GM13977 (cell line): ENCODE measurements around the gene SLC13A1.

Source experiments
- DNase-seq: peaks from one replicate; pipeline ENCODE4 v3.0.0; 2012; ENCODE audit warnings: low spot score
- in situ Hi-C: fragments of 300-500 bp; cut with MboI; formaldehyde crosslinking; loops from one replicate; pipeline ENCODE4 v1.12.0; 2022; ENCODE audit warnings: low sequenced_read_pairs, low pct_unique_long_range_greater_than_20kb, mixed read lengths, inconsistent platforms; ENCODE audit not compliant: unreplicated experiment
- TF ChIP-seq, protein P1 (sequence below): IDR thresholded peaks from 2 replicates; pipeline ENCODE4 v1.5.1; 2012; ENCODE audit warnings: mild to moderate bottlenecking, control low read depth; ENCODE audit not compliant: insufficient read depth; ENCODE audit errors: extremely low read depth, missing control alignments

SLC13A1 gene

DNA sequence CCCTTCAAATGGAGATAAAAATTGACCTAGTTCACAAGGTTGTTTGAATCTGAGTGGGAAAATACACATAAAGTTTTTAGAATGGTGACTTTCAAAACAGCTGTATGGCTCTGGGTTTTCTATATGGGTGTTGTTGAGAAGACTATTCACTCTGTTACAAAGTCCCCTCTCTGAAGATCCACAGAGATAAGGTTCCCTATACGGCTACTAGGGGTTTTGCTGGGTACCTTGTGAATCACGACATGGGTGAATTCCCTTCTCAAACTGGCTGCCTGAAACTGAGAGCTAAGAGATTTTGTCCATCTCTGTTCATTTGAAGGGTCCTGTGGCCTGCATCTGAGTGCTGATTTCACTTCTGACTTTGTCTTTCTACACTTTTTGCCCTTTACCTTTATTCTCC, 11.8 kb upstream of the SLC13A1 start:
- in situ Hi-C loops: no loop called here
- TF ChIP-seq, protein P1, sequence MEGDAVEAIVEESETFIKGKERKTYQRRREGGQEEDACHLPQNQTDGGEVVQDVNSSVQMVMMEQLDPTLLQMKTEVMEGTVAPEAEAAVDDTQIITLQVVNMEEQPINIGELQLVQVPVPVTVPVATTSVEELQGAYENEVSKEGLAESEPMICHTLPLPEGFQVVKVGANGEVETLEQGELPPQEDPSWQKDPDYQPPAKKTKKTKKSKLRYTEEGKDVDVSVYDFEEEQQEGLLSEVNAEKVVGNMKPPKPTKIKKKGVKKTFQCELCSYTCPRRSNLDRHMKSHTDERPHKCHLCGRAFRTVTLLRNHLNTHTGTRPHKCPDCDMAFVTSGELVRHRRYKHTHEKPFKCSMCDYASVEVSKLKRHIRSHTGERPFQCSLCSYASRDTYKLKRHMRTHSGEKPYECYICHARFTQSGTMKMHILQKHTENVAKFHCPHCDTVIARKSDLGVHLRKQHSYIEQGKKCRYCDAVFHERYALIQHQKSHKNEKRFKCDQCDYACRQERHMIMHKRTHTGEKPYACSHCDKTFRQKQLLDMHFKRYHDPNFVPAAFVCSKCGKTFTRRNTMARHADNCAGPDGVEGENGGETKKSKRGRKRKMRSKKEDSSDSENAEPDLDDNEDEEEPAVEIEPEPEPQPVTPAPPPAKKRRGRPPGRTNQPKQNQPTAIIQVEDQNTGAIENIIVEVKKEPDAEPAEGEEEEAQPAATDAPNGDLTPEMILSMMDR: no peak
- DNase-seq: no peak

DNA sequence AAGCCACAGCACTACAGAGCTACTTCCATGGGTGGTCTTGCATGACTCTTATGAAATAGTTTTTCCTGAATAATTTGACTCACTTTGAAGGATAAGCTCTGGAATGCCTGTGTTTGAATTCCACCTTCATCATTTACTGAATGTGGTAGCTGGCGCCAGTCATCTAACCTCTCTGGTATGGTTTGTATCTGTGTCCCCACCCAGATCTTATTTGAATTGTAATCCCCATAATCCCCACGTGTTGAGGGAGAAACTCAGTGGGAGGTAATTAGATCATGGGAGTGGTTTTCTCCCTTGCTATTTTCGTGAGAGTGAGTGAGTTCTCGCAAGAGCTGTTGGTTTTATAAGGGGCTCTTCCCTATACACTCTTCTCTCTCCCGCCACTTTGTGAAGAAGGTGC, 11.2 kb upstream of the SLC13A1 start:
- no peak for DNase-seq
- TF ChIP-seq, protein P1: no peak
- in situ Hi-C loops: no loop called here

DNA sequence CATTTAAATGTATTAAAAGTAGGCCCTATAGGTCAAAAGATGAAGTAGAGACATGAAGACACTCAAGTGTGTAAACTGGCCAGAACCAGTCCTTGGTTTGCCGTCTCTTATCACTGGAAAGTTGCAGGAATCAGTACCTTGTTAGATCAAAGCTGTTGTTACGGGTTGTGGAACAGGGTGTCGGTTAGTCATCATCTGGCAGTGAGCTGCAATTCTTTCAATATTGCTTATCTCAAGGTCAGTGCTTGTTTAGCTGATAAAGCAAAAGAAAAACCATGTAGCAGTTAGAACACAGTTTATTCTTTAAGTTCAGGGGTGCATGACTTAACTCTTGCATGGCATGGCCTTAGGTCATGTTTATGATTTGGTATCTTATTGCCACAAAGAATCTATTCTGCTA, 10.0 kb upstream of the SLC13A1 start:
- TF ChIP-seq, protein P1: no peak
- in situ Hi-C loops: no loop called here
- no peak for DNase-seq

DNA sequence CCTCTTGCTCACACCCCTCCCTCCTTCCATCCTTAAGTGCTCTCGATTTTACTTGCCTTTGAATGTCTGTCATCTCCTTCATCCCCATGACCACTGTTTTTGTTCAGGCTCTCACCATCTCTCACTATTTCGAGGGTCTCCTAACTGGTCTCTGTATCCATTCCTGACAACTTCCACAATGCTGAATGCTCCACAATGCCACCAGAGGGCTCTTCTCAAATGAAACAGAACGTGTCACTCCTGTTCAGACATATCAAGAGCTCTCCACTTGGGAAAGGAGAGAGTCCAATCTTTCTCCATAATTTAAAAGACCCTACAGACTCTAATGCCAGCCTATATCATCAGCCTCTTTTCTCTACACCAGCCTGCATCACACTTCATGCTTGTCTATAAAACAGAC, 9.0 kb upstream of the SLC13A1 start:
- in situ Hi-C loops: no loop called here
- TF ChIP-seq, protein P1: no peak
- no peak for DNase-seq

DNA sequence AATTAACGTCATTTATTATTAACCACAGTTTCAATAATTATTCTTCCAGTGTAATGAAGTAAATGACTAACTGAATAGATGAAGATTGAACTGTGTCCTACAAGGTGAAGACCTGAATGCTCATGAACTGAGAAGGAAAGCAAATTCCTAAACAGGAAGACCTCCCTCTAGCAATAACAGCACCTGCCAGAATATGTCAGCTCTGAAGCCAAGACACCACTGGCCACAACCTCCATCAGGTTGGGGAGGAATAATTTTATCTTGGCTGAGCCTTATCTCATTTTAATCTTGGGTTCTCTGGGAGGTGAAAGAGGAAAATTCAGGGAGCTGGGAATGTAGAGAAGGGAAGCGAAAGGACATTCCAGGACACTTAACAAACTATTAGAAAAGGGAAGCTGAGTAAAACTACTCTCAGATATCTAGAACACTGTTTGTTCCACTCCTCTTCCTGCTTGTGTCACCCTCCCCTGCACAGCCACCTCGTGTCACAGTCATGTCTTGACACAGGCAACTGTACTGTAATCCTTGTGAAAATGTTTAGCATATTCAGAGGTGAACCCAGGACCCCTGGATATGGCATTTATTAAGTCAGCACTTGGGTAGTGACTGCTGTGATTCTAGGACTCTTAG, 4.6 kb upstream of the SLC13A1 start:
- TF ChIP-seq, protein P1: no peak
- no peak for DNase-seq
- in situ Hi-C loops: no loop called here

DNA sequence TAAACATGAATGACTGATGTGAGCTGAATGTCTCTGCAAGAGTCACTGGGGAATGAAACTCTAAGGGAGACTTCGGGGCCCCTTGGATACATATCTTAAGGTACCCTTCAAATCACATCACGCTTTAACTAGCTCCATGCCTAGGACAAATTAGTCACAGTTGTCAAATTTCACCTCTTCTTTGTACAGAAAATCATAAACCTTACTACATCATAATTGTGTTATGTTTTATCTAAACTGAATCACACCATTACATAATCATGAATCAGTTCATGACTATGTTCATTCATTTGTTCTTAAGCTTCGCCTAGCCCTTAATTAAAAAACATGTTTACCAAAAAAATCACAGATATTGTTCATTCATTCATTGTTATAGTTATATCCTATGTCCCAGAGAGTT, 2.1 kb upstream of the SLC13A1 start:
- TF ChIP-seq, protein P1: no peak
- DNase-seq: no peak
- in situ Hi-C loops: no loop called here
